Epidermal melanocyte (primary cell): ENCODE measurements around the gene MAPK12.
A peak's percentile ranks its signal among the peaks of the same experiment; 100 is the strongest.

Experiments
- DNase-seq: peaks from one replicate; pipeline ENCODE4 v3.0.0; 2011; ENCODE audit warnings: low spot score; ENCODE audit not compliant: insufficient read length

MAPK12 gene

GRCh38 chr22:50299785-50300619, 38.5 kb upstream of the MAPK12 start:
- no peak for DNase-seq

DNA sequence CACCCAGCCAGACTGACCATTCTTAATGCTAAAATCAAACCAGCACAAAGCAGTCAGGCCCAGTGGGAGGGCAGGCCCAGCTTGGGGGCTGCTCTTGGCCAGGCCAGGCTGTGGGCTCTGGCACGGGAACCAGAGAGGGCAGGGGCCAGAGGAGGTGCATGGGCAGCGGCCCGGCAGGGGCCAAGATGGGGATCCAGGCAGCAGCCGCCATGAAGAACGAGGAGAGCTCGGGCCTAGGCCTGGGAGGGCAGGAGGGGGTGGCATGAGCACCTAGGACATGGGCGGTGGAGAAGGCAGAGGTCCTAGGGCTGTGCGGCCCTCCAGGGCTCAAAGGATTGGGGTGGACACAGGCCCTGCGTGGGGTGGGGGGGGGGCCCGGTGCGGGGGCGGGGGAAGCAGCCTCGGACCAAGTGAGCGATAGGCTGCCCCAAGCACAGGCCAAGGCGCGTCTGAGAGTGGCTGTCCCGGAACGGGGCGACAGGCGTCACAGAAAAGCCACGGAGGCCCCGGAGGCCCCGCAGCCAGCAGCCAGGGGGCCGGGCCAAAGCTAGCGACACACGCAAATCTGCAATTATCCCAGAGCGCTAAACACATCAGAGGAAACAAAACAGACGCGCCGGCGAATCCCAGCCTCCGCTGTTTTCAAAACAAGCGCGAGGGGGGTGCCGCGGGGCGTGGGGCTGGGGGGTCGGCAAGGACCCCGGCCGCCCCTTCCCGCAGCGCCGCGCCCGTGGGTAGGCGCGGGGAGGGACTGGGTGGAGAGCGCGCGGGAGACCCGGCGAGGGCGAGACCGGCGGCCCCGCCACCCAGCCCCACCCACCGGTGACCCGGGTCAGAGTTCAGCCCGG, 37.7 kb upstream of the MAPK12 start:
- DNase-seq: no peak

DNA sequence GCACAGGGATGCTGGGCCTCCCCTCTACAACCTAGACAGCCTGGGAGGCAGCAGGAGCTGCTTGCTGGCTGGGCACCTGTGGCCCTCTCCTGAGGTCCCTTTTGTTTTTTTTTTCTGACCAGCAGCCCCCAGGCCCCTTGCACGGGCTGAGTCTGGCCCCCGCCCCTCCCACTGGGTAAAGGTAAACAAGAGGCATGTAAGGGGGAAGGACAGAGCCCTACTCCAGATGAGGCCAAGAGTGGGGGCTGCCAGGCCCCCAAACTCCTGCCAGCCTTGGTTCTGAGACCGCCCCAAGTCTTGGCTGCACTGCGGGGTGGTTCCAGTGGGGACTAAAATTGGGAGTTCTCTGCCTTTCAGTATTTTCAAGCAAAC, 36.8 kb upstream of the MAPK12 start:
- no peak for DNase-seq

GRCh38 chr22:50297510-50298265, 36.2 kb upstream of the MAPK12 start:
- no peak for DNase-seq

- no peak for DNase-seq
Measured at GRCh38 chr22:50296658-50297490, 35.4 kb upstream of the MAPK12 start.

GRCh38 chr22:50294319-50294656, 32.8 kb upstream of the MAPK12 start:
- no peak for DNase-seq

GRCh38 chr22:50293441-50294318, 32.2 kb upstream of the MAPK12 start:
- DNase-seq: peak; percentile 78

DNA sequence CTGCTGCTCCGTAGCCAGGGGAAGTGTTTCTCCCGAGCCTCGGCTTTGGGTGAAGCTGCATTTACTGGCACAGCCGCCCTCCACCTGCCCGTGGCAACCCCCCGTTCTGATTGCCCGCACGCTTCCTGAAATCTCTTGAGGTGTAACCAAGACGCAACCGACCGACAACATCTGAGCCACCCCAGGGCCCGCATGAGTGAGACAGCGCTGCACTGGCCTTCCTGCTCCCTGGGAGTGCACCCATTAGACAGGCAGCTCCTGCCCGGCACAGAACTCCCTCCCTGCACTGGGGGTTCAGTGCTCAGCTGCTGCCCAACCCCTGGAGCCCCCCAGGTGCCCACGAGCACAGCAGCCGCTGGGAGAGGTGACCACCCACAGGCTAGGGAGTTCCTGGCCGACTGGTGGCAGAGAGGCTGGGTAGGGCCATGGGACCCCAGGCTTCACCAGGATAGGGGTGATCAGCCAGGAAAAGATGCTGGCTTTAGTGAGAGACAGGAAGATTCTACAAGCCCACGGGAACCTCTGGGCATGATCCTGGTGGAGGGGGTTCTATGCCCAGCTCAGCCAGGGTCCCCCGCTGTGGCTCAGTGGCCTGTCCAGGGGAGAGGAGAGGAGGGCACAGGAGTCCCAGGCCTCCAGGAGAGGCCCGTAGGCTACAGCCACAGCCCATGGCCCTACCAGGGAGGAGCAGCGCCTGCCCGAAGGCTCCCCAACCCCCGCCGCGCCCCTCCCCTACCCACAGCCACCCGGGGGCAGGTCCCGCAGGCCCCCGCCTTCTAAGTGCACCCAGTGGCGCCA, 31.4 kb upstream of the MAPK12 start:
- no peak for DNase-seq

DNA sequence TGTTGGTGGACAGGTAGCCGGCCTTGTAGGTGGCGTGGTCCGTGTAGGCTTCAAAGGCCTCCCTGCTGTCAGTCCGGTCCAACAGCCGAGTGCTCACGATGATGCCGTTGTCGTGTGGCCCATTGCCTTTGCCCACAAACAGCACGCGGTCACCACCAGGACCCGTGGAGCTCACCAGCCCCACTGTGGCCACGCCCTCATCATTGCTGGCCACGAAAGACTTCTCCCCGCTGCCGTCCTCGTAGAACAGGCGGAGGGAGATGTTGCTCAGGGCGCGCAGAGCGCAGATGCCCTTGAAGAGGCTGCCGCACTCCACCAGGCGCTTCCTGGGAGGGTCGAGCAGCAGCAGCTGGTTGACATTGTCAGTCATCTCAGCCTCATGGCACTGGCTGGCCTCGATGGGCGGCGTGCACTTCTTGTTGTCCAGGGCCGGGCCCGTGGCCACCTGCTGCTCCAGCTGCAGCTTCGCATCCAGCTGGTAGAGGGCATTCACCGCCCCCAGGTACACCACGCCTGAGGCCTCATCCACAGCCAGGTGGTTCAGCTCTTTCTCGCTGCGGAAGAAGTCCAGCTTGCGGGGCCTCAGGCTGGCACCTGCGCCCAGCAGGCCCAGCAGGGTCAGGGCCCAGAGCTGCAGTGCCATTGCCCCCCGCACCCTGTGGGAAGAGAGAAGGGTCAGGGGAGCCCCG, 28.6 kb upstream of the MAPK12 start:
- no peak for DNase-seq

DNA sequence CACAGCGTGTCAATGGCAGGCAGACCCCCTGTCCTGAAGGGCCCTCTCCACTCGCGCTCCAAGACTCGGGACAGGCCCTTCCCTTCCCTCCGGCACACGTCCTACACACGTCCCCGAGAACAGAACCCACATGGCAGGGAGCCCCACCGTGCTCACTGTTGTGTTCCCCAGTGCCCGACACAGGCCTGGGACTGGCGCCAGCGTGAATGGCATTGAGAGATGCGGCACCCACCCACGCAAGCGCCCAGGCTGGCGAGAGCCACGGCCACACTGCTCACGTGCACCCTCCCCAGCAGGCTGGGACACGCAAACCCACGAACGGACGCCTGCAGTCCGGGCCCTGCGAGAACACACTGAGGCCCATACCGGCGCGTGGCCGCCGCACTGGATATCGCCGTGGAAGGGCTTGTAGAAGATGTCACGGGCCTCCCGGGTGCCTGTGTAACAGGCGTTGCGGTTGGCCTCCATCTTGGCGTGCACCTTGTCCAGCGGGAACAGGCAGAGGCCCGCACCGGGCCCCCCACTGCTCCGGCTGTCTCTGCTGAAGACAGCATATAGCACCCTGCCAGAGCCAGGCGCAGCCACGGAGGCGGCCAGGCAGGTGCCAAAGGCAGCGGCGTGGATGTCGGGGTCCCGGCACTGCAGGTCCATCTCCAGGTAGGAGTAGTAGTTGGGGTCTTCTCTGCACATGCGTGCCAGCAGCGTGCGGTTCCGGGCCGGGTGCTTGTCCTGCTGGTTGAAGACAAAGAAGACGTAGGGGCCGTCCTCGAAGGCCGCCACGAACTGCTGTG, 27.9 kb upstream of the MAPK12 start:
- DNase-seq: no peak

DNA sequence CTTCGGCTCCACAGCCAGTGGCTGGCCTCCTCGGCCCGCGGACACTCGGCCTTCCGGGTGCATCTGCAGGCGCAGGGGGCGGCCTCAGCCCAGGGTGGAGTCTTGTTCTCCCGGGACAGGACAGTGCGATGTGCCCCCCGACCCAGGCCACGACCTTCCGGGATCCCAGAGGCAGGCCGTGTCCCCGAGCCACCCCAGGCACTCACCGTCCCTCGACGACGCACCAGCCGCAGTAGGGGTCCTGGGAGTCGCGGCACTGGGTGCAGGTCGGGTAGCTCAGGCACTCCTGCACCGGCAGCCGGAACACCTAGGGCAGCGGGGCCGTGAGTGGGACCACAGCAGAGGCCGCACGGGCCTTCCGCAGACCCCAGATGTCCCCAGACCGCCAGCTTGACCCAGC, 26.2 kb upstream of the MAPK12 start:
- no peak for DNase-seq

- DNase-seq: no peak
Measured at GRCh38 chr22:50286701-50287318, 25.3 kb upstream of the MAPK12 start.

GRCh38 chr22:50286275-50286674, 24.8 kb upstream of the MAPK12 start:
- DNase-seq: no peak

- no peak for DNase-seq
Measured at GRCh38 chr22:50285568-50286229, 24.2 kb upstream of the MAPK12 start.

DNA sequence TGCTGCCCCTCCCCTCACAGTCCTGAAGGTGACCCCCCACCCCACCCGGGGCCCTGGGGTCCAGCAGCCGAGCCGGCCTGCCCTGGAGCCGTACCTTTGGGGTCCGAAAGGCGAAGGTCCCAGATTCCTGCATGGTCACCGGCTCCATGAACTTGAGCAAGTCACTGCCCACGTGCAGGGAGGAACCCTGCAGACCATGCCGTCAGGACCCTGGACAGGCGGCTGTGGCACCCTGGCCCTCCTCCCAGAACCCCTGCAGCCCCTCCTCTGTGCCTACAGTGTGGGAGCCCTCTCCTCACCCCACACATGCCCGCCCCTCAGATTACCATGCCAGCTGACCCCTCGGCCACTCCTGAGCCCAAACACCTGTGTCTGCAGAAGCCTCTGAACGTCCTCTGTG, 23.0 kb upstream of the MAPK12 start:
- no peak for DNase-seq

GRCh38 chr22:50283821-50284220, 22.3 kb upstream of the MAPK12 start:
- DNase-seq: no peak
